Peyer's patch (tissue), 4 donors: ENCODE data around the gene PRPS1. TPM values are rescaled to one million over a fixed set of nuclear protein-coding genes. Genes with fewer than 3 reads are reported as not detected.

Source experiments
- DNase-seq, 3 donors: peaks; one replicate each; pipeline ENCODE4 v3.0.0-alpha.2; 2017 to 2019
- H3K27ac ChIP-seq, 4 donors: fragments of 200-600 bp; sonication (generic); one replicate each; pipeline ENCODE4 v1.5.1; 2016 to 2019
- H3K27me3 ChIP-seq, 2 donors: fragments of 200-600 bp; sonication (generic); one replicate each; pipeline ENCODE4 v1.5.1; 2019
- H3K36me3 ChIP-seq, 3 donors: fragments of 200-600 bp; sonication (generic); one replicate each; pipeline ENCODE4 v1.5.1; 2016 to 2019
- H3K4me1 ChIP-seq, 4 donors: fragments of 200-600 bp; sonication (generic); one replicate each; pipeline ENCODE4 v1.5.1; 2016 to 2019
- H3K4me3 ChIP-seq, 4 donors: fragments of 200-600 bp; sonication (generic); 1 replicate in 3 of 4; 2 replicates in 1 of 4; pipeline ENCODE4 v1.5.1; 2016 to 2019; ENCODE audit warnings: mild to moderate bottlenecking in 1 of 4
- H3K9me3 ChIP-seq, 4 donors: fragments of 200-600 bp; sonication (generic); one replicate each; pipeline ENCODE4 v1.5.1; 2016 to 2019; ENCODE audit warnings: mild to moderate bottlenecking in 1 of 4
- POLR2A ChIP-seq, 2 donors: fragments of 450-650 bp; IDR thresholded peaks; one replicate each; pipeline ENCODE4 v1.5.1; 2017; ENCODE audit warnings: antibody characterized with exemption in 2 of 2, mild to moderate bottlenecking in 2 of 2, moderate library complexity in 2 of 2
- total RNA-seq, 4 donors: library from RNA; depleted of rRNA; stranded (reverse); fragments of >200 nt; gene quantifications; one replicate each; pipeline ENCODE4 v1.1.0, GENCODE V29; 2016
- TF ChIP-seq, protein P1 (sequence below), 6 experiments: fragments of 450-650 bp in 4 of 6; fragments of 200-600 bp in 2 of 6; sonication (generic) in 1 of 6; IDR thresholded peaks; one replicate each; pipeline ENCODE4 v1.5.1; 2017 to 2019; ENCODE audit warnings: antibody characterized with exemption in 6 of 6, mild to moderate bottlenecking in 3 of 6, moderate library complexity in 1 of 6

PRPS1 gene
- total RNA-seq, 4 donors from 2014 or later, result 2.6 to 43.7 (median 9.3) TPM

- no peak for DNase-seq
- Histone ChIP-seq H3K27me3 (no peaks in the 10 kb centered on the region), H3K9me3 (no peaks in the 10 kb centered on the region), H3K36me3 (no peaks in the 10 kb centered on the region), H3K27ac (no peak overlapping the region), H3K4me3 (no peak overlapping the region), H3K4me1 (no peaks in the 10 kb centered on the region)
- TF ChIP-seq POLR2A (IDR thresholded peaks at IDR 0.05), result no peak
- TF ChIP-seq, protein P1, sequence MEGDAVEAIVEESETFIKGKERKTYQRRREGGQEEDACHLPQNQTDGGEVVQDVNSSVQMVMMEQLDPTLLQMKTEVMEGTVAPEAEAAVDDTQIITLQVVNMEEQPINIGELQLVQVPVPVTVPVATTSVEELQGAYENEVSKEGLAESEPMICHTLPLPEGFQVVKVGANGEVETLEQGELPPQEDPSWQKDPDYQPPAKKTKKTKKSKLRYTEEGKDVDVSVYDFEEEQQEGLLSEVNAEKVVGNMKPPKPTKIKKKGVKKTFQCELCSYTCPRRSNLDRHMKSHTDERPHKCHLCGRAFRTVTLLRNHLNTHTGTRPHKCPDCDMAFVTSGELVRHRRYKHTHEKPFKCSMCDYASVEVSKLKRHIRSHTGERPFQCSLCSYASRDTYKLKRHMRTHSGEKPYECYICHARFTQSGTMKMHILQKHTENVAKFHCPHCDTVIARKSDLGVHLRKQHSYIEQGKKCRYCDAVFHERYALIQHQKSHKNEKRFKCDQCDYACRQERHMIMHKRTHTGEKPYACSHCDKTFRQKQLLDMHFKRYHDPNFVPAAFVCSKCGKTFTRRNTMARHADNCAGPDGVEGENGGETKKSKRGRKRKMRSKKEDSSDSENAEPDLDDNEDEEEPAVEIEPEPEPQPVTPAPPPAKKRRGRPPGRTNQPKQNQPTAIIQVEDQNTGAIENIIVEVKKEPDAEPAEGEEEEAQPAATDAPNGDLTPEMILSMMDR (IDR thresholded peaks at IDR 0.05), result no peak
Observed at GRCh38 chrX:107625739-107626138, 2.6 kb upstream of the PRPS1 start.

DNA sequence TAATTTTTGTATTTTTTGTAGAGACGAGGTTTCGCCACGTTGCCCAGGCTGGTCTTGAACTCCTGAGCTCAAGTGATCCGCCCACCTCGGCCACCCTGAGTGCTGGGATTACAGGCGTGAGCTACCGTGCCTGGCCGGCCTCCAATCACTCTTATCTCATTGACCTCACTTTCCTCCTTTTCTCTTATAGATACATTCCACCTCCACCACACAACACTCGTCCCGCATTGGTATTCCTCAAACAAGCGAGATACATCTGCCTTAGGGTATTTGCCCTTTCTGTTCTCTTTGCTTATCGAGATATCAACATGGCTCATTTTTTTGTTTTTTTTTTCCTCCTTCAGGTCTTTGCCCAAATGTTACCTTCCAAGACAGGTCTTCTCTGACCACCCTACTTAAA is 1.8 kb upstream of the PRPS1 start:
- H3K9me3 ChIP-seq, result no peaks in the 10 kb centered on the region

GRCh38 chrX:107626916-107627315 is 1.4 kb upstream of the PRPS1 start:
- Histone ChIP-seq H3K36me3 (no peaks in the 10 kb centered on the region), H3K27me3 (no peaks in the 10 kb centered on the region), H3K9me3 (no peaks in the 10 kb centered on the region), H3K4me3 (no peak overlapping the region), H3K4me1 (no peaks in the 10 kb centered on the region), H3K27ac (no peak overlapping the region)
- TF ChIP-seq, protein P1 (IDR thresholded peaks at IDR 0.05), result no peak
- no peak for TF ChIP-seq POLR2A (IDR thresholded peaks at IDR 0.05)
- no peak for DNase-seq

More for the DNA sequence above, 1.8 kb upstream of the PRPS1 start:
- H3K27me3 ChIP-seq, result no peaks in the 10 kb centered on the region
- no peak overlapping the region for H3K4me3 ChIP-seq
- TF ChIP-seq POLR2A (IDR thresholded peaks at IDR 0.05), result no peak
- TF ChIP-seq, protein P1 (IDR thresholded peaks at IDR 0.05), result no peak
- no peaks in the 10 kb centered on the region for H3K4me1 ChIP-seq
- no peak overlapping the region for H3K27ac ChIP-seq
- no peaks in the 10 kb centered on the region for H3K36me3 ChIP-seq
- DNase-seq, result no peak

GRCh38 chrX:107628662-107629539 is 591 bp downstream of the PRPS1 start:
- TF ChIP-seq, protein P1 (IDR thresholded peaks at IDR 0.05), result no peak
- no peak for TF ChIP-seq POLR2A (IDR thresholded peaks at IDR 0.05)
- Histone ChIP-seq H3K4me3 (peak overlapping the region; percentile 55 to 67 (median 64)), H3K9me3 (no peaks in the 10 kb centered on the region), H3K4me1 (no peaks in the 10 kb centered on the region), H3K27ac (peak overlapping the region; percentile 75 to 77 (median 76)), H3K36me3 (no peaks in the 10 kb centered on the region), H3K27me3 (no peaks in the 10 kb centered on the region)
- DNase-seq, result peak; percentile 47 to 60 (median 51)

DNA sequence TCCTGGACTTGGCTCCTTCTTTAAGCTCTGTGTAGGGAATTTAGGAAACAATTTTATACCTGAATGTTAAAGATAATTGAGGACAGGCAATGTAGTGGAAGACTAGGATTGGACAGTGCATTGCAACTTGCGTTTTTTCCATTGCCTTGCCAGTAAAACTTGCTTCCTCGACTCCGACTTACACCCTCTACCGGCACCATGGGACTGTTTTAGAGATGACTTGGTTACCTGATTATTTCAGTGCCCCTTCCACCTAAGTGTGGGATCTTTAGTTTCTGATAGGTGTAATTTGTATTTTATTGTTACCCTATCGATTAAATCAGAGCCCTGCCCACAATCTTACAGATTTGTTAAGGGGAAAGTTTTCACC is 1.2 kb downstream of the PRPS1 start:
- Histone ChIP-seq H3K36me3 (no peaks in the 10 kb centered on the region), H3K4me3 (peak overlapping the region; percentile 55 to 67 (median 64)), H3K27me3 (no peaks in the 10 kb centered on the region), H3K27ac (no peak overlapping the region), H3K4me1 (no peaks in the 10 kb centered on the region), H3K9me3 (no peaks in the 10 kb centered on the region)
- no peak for TF ChIP-seq POLR2A (IDR thresholded peaks at IDR 0.05)
- TF ChIP-seq, protein P1 (IDR thresholded peaks at IDR 0.05), result no peak
- no peak for DNase-seq
